ENCODE results near the gene ZFP64.

ZFP64 gene

DNA sequence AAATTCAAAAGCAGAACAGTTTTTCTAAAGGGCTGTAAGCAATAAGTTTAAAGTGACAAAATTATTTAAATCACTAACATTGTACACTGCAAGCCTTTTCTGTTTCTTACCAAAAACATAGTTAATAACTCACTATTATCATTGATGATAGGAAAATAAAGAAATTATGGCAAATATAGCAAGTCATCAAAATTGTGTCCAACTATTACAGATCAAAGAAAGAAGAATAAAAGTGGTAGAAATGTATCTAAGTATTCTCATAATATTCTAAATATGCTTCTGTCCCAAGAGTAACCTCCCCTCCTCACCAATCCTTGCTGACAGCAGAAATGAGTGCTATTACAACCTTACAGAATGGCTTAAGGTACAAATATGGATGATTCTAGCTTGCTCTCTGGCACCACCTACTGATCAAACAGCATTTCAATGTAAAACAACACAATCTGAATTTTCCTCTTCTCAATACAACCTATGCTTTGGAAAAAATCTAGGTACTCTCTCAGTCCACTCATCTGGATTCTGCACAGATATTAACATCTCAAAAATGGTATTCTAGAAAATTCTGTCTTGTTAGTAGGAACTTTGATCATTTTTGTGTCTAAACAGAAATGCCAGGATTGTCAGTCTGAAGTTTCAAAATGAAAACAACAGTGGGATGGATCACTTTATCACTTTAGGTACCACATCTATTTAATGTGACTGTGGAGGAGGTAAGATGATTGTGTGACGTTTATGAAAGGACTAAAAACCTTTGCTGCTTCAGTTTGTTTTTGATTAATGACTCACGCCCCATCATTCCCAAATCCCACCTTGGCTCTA lies 40.9 kb downstream of the ZFP64 start:
- Histone ChIP-seq H3K36me3 (ENCODE audit: control insufficient read depth, insufficient read depth, low read length) (peaks cover 10% of the 10 kb centered on the region), H3K27me3 (replicated peaks; ENCODE audit: control insufficient read depth, insufficient read depth, low read length) (no peaks in the 10 kb centered on the region)
- no peak for DNase-seq (ENCODE audit: extremely low read depth, insufficient read length)

DNA sequence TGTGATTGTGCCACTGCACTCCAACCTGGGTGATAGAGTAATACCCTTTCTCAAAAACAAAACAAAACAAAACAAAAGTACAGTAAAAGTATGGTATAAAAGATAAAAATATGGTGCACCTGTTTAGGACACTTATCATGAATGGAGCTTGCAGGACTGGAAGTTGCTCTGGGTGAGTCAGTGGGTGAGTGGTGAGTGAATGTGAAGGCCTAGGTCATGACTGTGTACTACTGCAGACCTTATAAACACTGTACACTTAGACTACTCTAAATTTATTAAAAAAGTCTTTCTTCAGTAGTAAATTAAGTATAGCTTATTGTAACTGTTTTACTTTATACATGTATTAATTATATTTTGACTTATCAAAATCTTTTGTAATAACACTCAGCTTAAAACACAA lies 46.0 kb downstream of the ZFP64 start:
- DNase-seq (ENCODE audit: extremely low read depth, insufficient read length): no peak
- no peak overlapping the region for H3K4me3 ChIP-seq (replicated peaks; ENCODE audit: low read depth, low read length)
- peaks cover 1% of the 10 kb centered on the region; the same call in 1 of the 2 replicates for H3K36me3 ChIP-seq (ENCODE audit: control insufficient read depth, insufficient read depth, low read length)
- no peaks in the 10 kb centered on the region for H3K27me3 ChIP-seq (replicated peaks; ENCODE audit: control insufficient read depth, insufficient read depth, low read length)
- TF ChIP-seq, protein P1, sequence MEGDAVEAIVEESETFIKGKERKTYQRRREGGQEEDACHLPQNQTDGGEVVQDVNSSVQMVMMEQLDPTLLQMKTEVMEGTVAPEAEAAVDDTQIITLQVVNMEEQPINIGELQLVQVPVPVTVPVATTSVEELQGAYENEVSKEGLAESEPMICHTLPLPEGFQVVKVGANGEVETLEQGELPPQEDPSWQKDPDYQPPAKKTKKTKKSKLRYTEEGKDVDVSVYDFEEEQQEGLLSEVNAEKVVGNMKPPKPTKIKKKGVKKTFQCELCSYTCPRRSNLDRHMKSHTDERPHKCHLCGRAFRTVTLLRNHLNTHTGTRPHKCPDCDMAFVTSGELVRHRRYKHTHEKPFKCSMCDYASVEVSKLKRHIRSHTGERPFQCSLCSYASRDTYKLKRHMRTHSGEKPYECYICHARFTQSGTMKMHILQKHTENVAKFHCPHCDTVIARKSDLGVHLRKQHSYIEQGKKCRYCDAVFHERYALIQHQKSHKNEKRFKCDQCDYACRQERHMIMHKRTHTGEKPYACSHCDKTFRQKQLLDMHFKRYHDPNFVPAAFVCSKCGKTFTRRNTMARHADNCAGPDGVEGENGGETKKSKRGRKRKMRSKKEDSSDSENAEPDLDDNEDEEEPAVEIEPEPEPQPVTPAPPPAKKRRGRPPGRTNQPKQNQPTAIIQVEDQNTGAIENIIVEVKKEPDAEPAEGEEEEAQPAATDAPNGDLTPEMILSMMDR (IDR thresholded peaks at IDR 0.05; ENCODE audit: insufficient read depth, low read length, poor library complexity, severe bottlenecking): no peak

More for the DNA sequence above, 40.9 kb downstream of the ZFP64 start:
- no peak overlapping the region for H3K4me3 ChIP-seq (replicated peaks; ENCODE audit: low read depth, low read length)
- TF ChIP-seq, protein P1 (IDR thresholded peaks at IDR 0.05; ENCODE audit: insufficient read depth, low read length, poor library complexity, severe bottlenecking): peak; percentile 72

DNA sequence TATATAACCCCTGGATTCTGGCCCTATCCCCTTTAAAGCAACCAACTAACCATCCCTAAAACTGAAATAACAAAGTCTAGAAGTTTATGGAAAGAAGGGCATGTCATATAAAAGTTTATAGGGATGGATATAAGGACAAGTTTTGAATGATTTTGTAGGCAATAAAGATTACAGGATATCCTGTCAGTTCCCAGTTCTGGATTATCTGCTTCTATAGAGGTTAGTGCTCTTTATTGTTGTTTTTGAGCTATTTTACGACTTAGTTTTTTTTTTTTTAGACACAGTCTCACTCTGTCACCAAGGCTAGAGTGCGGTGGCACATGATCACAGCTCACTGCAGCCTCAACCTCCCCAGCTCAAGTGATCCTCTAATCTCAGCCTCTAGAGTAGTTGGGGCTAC lies 48.3 kb downstream of the ZFP64 start:
- DNase-seq (ENCODE audit: extremely low read depth, insufficient read length): no peak
- TF ChIP-seq, protein P1 (IDR thresholded peaks at IDR 0.05; ENCODE audit: insufficient read depth, low read length, poor library complexity, severe bottlenecking): no peak

DNA sequence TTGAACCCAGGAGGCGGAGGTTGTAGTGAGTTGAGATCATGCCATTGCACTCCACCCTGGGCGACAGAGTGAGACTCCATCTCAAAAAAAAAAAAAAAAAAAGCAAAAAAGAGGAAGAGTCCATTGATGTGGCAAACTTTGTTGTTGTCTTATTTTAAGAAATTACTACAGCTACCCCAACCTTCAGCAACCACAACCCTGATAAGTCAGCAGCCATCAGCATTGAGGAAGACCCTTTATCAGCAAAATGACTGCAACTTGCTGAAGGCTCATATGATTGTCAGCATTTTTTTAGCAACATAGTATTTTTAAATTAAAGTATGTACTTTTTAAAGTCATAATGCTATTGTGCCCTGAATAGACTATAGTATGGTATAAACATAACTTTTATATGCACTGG lies 48.8 kb downstream of the ZFP64 start:
- TF ChIP-seq, protein P1 (IDR thresholded peaks at IDR 0.05; ENCODE audit: insufficient read depth, low read length, poor library complexity, severe bottlenecking): no peak
- Histone ChIP-seq H3K27me3 (replicated peaks; ENCODE audit: control insufficient read depth, insufficient read depth, low read length) (no peaks in the 10 kb centered on the region), H3K36me3 (ENCODE audit: control insufficient read depth, insufficient read depth, low read length) (no peaks in the 10 kb centered on the region), H3K4me3 (replicated peaks; ENCODE audit: low read depth, low read length) (no peak overlapping the region)
- no peak for DNase-seq (ENCODE audit: extremely low read depth, insufficient read length)

More for the DNA sequence above, 48.3 kb downstream of the ZFP64 start:
- no peaks in the 10 kb centered on the region for H3K36me3 ChIP-seq (ENCODE audit: control insufficient read depth, insufficient read depth, low read length)
- no peak overlapping the region for H3K4me3 ChIP-seq (replicated peaks; ENCODE audit: low read depth, low read length)
- H3K27me3 ChIP-seq (replicated peaks; ENCODE audit: control insufficient read depth, insufficient read depth, low read length): no peaks in the 10 kb centered on the region

DNA sequence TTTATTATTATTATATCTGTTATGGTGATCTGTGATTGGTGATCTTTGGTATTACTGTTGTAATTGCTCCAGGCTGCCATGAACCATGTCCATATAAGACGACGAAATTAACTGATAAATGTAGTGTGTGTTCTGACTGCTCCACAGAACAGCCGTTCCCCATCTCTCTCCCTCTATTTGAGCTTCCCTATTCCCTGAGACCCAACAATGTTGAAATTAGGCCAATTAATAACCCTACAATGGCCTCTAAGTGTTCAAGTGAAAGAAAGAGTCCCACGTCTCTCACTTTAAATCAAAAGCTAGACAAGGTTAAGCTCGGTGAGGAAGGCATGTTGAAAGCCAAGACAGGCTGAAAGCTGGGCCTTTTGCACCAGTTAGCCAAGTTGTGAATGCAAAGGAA lies 51.6 kb downstream of the ZFP64 start:
- TF ChIP-seq, protein P1 (IDR thresholded peaks at IDR 0.05; ENCODE audit: insufficient read depth, low read length, poor library complexity, severe bottlenecking): no peak
- DNase-seq (ENCODE audit: extremely low read depth, insufficient read length): no peak
- no peaks in the 10 kb centered on the region for H3K36me3 ChIP-seq (ENCODE audit: control insufficient read depth, insufficient read depth, low read length)
- no peak overlapping the region for H3K4me3 ChIP-seq (replicated peaks; ENCODE audit: low read depth, low read length)
- no peaks in the 10 kb centered on the region for H3K27me3 ChIP-seq (replicated peaks; ENCODE audit: control insufficient read depth, insufficient read depth, low read length)

Data from GM06990 (cell line).